Measurements from ENCODE around the gene STAT1. TPM values are rescaled to one million over a fixed set of nuclear protein-coding genes. Genes with fewer than 3 reads are reported as not detected.
A peak's percentile ranks its signal among the peaks of the same experiment; 100 is the strongest.

Gene STAT1
- total and polyA plus RNA-seq, 4 donors: 21.6 to 80.1 (median 74.1) TPM

DNA sequence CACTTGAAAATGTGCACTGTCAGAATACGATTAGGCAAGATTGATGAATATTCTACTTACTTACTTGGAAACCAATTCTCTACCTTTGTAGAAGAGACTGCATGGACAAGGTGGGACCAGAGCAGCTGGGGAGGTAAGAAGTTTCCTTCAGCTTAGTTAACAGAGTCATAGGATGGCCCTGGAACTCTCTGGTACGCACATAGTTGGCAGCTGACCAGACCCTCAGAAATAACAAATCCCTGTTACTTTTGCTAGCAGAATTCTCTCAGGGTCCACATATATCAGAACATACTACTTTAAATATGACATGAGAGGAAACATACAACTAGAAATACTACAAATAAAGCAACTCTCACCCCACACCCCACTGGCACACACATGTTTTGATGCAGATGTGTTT, 24.8 kb upstream of the STAT1 start:
- TF ChIP-seq, protein P1, sequence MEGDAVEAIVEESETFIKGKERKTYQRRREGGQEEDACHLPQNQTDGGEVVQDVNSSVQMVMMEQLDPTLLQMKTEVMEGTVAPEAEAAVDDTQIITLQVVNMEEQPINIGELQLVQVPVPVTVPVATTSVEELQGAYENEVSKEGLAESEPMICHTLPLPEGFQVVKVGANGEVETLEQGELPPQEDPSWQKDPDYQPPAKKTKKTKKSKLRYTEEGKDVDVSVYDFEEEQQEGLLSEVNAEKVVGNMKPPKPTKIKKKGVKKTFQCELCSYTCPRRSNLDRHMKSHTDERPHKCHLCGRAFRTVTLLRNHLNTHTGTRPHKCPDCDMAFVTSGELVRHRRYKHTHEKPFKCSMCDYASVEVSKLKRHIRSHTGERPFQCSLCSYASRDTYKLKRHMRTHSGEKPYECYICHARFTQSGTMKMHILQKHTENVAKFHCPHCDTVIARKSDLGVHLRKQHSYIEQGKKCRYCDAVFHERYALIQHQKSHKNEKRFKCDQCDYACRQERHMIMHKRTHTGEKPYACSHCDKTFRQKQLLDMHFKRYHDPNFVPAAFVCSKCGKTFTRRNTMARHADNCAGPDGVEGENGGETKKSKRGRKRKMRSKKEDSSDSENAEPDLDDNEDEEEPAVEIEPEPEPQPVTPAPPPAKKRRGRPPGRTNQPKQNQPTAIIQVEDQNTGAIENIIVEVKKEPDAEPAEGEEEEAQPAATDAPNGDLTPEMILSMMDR (IDR thresholded peaks at IDR 0.05; ENCODE audit: control extremely low read depth, extremely low read depth): no peak
- ATAC-seq (ENCODE audit: insufficient read depth, low FRiP score): no peak
- DNase-seq: no peak
- Histone ChIP-seq H3K4me1 (ENCODE audit: control insufficient read depth in 5 of 5, insufficient read depth in 5 of 5, low read length in 5 of 5) (peaks cover 0 to 5% (median 0%) of the 10 kb centered on the region in 5 donors), H3K4me3 (no peak overlapping the region), H3K27ac (ENCODE audit: low read depth in 1 of 2, low read length in 1 of 2) (no peak overlapping the region), H3K27me3 (ENCODE audit: control insufficient read depth in 3 of 3, insufficient read depth in 3 of 3, low read length in 2 of 3) (no peaks in the 10 kb centered on the region), H3K36me3 (ENCODE audit: control insufficient read depth in 4 of 4, insufficient read depth in 4 of 4, low read length in 4 of 4) (no peaks in the 10 kb centered on the region), H3K9ac (ENCODE audit: insufficient read depth in 1 of 2, low read length in 2 of 2) (no peak overlapping the region), H3K9me3 (ENCODE audit: control insufficient read depth in 4 of 4, insufficient read depth in 3 of 4, low read length in 3 of 4) (no peaks in the 10 kb centered on the region)
- WGBS, 2 donors: 88 to 92% methylated on average over 2 of the region's 2 CpGs

DNA sequence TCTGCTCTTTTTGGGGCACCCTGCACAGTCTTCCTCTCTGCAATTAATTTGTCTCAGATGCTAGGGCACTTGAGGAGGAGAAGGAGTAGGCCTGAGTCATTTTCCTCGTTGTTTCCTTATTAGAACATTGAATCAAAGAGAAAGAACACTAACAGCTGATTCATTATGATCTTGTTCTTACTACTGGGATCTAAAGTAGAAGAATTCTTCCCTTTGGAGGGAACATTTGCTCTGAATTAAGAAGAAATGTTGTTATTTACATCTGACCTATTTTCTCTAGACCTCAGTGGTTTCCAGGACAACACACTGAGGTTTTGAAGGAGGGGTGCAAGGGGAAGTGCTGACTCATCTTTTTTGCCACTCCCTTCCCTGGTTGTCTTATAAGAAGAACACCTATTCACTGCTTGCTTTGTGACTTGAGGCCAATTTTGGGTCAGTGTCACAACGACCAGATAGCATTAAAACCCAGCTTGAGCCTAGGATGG, 24.3 kb upstream of the STAT1 start:
- TF ChIP-seq, protein P1 (IDR thresholded peaks at IDR 0.05; ENCODE audit: control extremely low read depth, extremely low read depth): no peak
- ATAC-seq (ENCODE audit: insufficient read depth, low FRiP score) (no peak), DNase-seq (no peak)
- Histone ChIP-seq H3K27me3 (ENCODE audit: control insufficient read depth in 3 of 3, insufficient read depth in 3 of 3, low read length in 2 of 3) (no peaks in the 10 kb centered on the region), H3K4me3 (no peak overlapping the region), H3K9me3 (ENCODE audit: control insufficient read depth in 4 of 4, insufficient read depth in 3 of 4, low read length in 3 of 4) (no peaks in the 10 kb centered on the region), H3K27ac (ENCODE audit: low read depth in 1 of 2, low read length in 1 of 2) (no peak overlapping the region), H3K4me1 (ENCODE audit: control insufficient read depth in 5 of 5, insufficient read depth in 5 of 5, low read length in 5 of 5) (peaks cover 0 to 5% (median 0%) of the 10 kb centered on the region in 5 donors), H3K9ac (ENCODE audit: insufficient read depth in 1 of 2, low read length in 2 of 2) (no peak overlapping the region), H3K36me3 (ENCODE audit: control insufficient read depth in 4 of 4, insufficient read depth in 4 of 4, low read length in 4 of 4) (no peaks in the 10 kb centered on the region)
- 51 to 59% methylated on average over 2 of the region's 2 CpGs for WGBS, 2 donors

DNA sequence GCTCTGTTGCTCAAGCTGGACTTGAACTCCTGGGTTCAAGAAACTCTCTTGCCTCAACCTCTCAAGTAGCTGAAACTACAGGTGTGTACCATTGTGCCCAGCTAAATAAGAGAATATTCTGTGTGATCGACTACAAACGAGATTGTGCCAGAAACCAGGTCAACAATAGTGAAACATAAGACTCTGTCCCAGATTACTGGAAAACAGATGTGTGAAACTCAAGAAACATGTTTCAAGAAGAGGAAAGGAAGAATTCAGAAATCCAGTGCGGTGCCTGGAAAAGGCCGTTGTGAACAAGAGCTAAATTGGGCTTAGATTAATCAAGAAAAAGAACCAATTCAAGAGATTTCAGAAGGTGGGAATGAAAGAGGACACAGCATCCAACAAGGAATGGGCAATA, 23.4 kb upstream of the STAT1 start:
- Histone ChIP-seq H3K27ac (ENCODE audit: low read depth in 1 of 2, low read length in 1 of 2) (no peak overlapping the region), H3K4me3 (no peak overlapping the region), H3K9ac (ENCODE audit: insufficient read depth in 1 of 2, low read length in 2 of 2) (no peak overlapping the region), H3K27me3 (ENCODE audit: control insufficient read depth in 3 of 3, insufficient read depth in 3 of 3, low read length in 2 of 3) (no peaks in the 10 kb centered on the region), H3K4me1 (ENCODE audit: control insufficient read depth in 5 of 5, insufficient read depth in 5 of 5, low read length in 5 of 5) (peaks cover 0 to 12% (median 5%) of the 10 kb centered on the region in 5 donors), H3K9me3 (ENCODE audit: control insufficient read depth in 4 of 4, insufficient read depth in 3 of 4, low read length in 3 of 4) (no peaks in the 10 kb centered on the region), H3K36me3 (ENCODE audit: control insufficient read depth in 4 of 4, insufficient read depth in 4 of 4, low read length in 4 of 4) (no peaks in the 10 kb centered on the region)
- DNase-seq (no peak), ATAC-seq (ENCODE audit: insufficient read depth, low FRiP score) (no peak)
- WGBS, 2 donors: 92 to 96% methylated on average over 4 of the region's 4 CpGs
- TF ChIP-seq, protein P1 (IDR thresholded peaks at IDR 0.05; ENCODE audit: control extremely low read depth, extremely low read depth): no peak

DNA sequence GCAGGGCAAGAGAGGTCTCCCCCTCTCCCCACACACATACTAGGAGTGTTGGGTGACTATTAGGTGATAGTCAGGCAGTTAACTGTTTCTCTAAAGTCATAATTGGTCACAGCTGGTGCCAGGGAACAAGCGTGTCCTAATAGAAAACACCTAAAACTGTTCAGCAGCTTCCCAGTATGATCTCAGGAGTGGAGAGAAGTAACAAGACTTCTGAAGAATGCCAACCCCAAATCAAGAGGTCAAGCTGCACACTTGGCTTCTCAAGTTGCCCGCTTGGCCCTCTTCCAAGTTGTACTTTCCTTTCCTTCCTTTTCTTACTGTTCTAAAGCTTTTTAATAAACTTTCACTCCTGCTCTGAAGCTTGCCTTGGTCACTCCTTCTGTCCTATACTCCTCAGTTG, 22.4 kb upstream of the STAT1 start:
- no peak overlapping the region for H3K9ac ChIP-seq (ENCODE audit: insufficient read depth in 1 of 2, low read length in 2 of 2)
- peaks cover 0 to 22% (median 5%) of the 10 kb centered on the region in 5 donors for H3K4me1 ChIP-seq (ENCODE audit: control insufficient read depth in 5 of 5, insufficient read depth in 5 of 5, low read length in 5 of 5)
- peak in 2 of 3 donors; percentile 19 to 68 for DNase-seq
- H3K4me3 ChIP-seq: no peak overlapping the region
- no peaks in the 10 kb centered on the region for H3K36me3 ChIP-seq (ENCODE audit: control insufficient read depth in 4 of 4, insufficient read depth in 4 of 4, low read length in 4 of 4)
- H3K9me3 ChIP-seq (ENCODE audit: control insufficient read depth in 4 of 4, insufficient read depth in 3 of 4, low read length in 3 of 4): no peaks in the 10 kb centered on the region
- no peaks in the 10 kb centered on the region for H3K27me3 ChIP-seq (ENCODE audit: control insufficient read depth in 3 of 3, insufficient read depth in 3 of 3, low read length in 2 of 3)
- H3K27ac ChIP-seq (ENCODE audit: low read depth in 1 of 2, low read length in 1 of 2): peak overlapping the region in 1 of 2 donors; percentile 40
- TF ChIP-seq, protein P1 (IDR thresholded peaks at IDR 0.05; ENCODE audit: control extremely low read depth, extremely low read depth): no peak
- ATAC-seq (ENCODE audit: insufficient read depth, low FRiP score): peak; percentile 13
- WGBS, 2 donors: 66 to 81% methylated on average over 2 of the region's 2 CpGs

Data from lung (tissue), 12 donors.